NCI-H510A treated with DMSO at 0.1 percent for 48 hours (cell line): Measurements from ENCODE around the gene CARM1.
"Not testable (repeated sequence)": the region's sequence is repeated elsewhere in the genome, so short reads cannot be mapped to it uniquely, and the experiment has no call there.

Experiments
- DNase-seq: peaks from one replicate; lab custom pipeline; 2025; lab: John Stamatoyannopoulos, UW

Gene CARM1

DNA sequence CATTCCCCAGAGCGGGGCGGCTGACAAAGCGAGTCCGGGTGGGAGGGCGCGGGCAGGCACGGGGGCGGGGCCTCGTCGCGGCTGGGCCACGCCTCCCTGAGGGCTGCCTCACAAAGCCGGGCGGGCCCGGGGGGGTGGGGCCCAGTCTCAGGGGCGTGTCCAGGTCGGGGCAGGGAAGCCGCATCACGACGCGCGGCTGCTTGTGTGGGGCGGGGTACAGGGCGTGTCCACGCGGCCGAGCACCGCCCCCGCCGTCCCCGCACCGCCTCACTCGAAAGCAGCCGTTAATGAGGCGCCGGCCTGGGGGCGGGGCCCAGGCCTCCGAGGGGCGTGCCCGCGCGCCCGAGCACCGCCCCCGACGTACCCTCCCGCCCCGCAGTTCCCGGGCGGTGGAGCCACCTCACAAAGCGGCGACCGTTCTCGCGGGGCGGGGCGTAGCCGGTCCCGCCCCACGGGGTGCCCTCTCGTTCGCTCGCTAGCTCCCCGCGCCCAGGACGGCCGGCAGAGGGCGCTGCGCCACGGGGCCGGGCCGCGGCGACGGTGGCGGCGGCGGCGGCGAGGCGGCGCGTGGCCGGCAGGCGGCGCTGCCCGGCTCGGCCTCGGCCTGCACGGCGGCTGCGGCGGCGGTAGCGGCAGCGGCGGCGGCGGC, at the start of gene CARM1:
Gene CARM1, plus strand, starts transcription at position 599 of the 649 bp plus-strand sequence. CDS start 150 bp downstream, outside the sequence.
- DNase-seq: peak; percentile 99

DNA sequence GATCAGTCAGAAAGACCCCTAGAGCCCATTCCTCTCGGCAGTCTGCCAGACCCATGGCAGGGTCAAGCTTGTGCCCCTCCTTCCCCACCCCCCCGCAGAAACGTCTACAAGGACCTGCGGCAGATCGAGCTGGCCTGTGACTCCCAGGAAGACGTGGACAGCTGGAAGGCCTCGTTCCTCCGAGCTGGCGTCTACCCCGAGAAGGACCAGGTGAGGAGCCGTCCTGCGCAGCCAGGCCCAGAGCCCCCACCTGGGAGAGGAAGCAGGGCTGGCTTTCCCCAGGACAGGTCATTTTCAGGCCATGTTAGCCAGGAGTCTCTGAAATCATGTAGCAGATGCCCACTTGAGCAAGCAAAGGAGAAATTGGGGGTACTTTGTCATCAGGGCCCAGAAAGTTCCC, 47.7 kb upstream of the CARM1 start:
- no peak for DNase-seq

DNA sequence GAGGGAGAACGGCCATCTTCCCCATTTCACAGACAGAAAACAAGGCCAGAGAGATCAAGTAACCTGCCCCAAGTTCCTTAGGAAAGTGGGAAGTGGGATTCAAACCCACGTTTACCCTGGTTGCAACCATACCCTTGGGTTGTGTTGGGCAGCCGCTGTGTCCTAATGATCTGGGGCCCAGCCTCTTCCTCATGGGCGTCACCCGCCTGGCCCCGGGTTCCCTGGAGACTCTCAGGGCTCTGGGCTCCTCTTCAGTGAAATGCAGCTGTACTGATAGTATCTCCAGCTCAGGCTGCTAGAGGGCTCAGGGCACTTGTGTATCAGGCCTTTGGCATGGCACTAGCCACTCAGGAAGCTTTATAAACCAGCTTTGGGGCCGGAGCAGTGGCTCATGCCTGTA, 45.1 kb upstream of the CARM1 start:
- DNase-seq: no peak

- no peak for DNase-seq
Measured at GRCh38 chr19:10826846-10827245, 44.5 kb upstream of the CARM1 start.

DNA sequence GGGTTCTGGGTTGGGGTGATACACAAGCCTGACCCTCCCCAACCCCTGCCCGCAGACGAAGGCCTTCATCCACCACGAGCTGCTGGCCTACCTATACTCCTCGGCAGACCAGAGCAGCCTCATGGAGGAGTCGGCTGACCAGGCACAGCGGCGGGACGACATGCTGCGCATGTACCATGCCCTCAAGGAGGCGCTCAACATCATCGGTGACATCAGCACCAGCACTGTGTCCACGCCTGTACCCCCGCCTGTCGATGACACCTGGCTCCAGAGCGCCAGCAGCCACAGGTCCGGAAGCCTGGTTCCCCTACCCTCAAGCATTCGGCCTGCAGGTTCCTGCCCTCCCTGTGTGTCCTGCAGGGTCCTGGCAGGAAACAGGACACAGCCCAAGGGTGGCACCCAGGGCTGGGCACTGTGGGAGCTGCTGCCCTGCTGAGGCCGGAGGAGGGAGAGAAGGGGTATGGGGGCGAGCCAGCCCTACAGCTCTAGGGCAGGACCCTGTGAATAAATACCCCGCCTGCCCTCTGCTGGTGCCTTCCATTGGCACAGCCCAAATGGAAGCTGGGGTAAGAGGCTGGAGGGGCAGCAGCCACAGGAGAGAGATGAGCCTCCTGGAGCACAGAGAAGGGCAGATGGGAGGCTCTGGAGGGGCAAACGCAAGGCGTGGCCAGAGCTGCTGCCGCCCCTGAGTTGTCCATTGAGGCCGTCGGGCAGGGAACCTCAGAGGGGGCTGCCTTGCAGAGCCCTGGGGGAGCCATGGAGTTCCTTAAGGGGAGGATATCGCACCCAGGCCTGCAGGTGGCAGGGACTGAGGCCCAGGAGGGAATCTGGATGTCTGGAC, 42.2 kb upstream of the CARM1 start:
- no peak for DNase-seq

GRCh38 chr19:10829967-10830366, 41.4 kb upstream of the CARM1 start:
- no peak for DNase-seq

DNA sequence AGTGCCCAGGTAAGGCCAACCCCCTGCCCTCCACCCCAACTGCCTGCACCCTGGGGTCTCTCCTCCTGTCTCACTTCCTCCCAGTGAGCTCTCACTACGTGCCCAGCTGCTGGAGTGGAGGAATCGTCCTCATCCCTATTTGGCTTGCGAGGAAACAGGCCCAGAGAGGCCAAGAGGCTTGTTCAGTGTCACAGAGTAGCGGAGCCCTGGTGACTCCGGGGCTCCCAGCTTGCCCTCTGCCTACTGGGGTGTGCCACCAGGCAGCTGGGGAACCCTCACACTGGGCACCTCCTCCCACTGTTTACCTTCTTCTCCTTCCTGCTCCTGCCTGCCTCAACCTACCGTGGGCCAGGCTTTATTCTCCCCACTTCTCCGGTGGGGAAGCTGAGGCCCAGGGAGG, 41.0 kb upstream of the CARM1 start:
- DNase-seq: no peak

- no peak for DNase-seq
Measured at GRCh38 chr19:10830931-10831779, 40.2 kb upstream of the CARM1 start.

DNA sequence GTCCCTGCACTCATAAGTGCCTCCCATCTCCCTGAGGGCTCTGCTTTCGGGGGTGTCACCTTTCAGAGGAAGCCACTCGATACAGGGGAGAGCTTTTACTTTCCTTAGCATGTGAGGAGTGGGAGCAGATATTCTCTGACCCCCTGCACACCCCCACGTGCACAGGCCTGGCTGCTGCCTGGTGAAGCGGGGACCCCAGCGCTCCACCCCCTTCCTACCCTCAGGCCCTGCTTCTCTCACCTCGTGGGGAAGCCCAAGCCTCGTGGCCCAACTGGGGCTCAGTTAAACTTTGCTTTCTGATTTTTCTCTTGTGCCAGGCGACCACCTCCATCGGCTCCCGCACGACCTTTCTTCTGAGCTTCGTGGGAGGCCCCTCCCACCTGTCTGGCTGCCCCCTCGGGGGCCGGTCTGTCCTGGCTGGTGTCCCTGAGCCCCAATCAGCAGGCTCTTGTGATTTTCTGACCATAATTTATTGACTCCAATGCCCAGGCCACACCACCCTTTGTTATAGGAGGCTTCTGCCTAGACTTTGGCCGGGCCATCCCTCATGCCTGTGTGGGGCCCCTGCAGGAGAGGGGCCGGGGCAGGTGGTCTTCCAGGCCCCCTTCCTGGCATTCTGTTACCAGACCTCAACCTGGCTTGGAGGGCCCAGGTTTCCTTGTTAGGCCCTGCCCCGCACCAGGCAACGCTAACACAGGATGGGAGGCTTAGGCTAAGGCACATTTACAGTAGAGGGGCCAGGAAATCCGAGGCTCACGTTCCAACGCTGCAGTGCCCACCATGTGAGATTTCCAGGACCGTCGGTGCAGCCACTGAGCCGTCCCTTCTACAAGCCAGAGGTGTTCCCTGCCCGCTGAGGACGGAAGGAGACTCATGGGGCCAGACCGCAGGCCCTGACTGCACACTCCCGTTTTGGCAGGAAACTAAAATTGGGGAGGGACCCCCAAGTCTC, 39.1 kb upstream of the CARM1 start:
- no peak for DNase-seq

DNA sequence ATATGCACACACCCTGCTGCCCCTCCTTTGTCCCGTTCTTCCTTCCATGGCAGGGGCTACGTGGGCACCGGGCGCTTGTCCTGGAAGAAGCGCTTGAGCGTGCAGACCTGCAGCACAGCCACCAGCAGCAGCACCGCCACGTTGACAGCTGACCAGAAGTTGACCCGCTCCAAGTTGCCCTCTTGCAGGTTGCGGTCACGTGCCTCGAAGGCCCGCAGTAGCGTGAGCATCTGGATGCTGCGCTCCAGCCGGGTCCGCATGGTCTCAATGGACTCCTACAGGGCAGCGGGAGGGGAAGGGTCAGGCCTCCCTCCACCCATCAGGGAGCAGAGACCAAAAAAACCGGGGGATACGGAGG, 38.4 kb upstream of the CARM1 start:
- DNase-seq: no peak

DNA sequence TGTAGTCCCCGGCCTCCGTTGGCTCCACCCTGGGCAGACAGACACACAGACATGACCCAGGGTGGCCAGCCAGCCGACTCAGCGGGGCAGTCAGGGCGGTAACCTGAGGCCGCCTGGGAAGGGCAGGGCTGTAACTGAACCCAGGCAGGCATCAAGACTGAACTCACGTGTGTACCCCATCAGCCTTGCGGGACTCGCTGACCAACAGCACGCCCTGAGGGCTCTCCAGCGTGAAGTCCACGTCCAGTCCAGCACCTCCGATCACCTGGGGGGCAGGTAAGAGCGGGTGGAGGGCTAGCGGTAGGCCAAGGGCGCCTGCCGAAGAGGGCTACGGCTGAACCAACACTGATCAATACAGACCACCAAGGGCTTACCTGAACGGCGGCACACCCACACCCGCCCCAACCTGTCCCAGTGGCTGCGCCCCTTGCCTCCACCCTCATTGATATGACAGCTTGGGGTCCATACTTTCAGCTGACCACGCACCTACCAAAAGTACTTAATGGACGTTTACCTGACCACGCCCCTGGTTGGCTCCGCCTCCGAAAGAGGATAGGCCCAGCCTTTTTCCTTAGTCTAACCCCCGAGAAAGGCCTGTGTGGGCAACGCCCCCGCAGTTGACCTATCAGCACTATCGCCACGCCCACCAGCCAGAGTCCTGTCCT, 36.1 kb upstream of the CARM1 start:
- no peak for DNase-seq

GRCh38 chr19:10835754-10836478, 35.4 kb upstream of the CARM1 start, which contains the start of gene TMED1:
TMED1 (minus strand) TSS chr19:10836212; CDS start chr19:10836191, 21 bp downstream.
- peak; percentile 99 for DNase-seq

GRCh38 chr19:10836479-10837330, 34.6 kb upstream of the CARM1 start:
- DNase-seq: peak; percentile 99

DNA sequence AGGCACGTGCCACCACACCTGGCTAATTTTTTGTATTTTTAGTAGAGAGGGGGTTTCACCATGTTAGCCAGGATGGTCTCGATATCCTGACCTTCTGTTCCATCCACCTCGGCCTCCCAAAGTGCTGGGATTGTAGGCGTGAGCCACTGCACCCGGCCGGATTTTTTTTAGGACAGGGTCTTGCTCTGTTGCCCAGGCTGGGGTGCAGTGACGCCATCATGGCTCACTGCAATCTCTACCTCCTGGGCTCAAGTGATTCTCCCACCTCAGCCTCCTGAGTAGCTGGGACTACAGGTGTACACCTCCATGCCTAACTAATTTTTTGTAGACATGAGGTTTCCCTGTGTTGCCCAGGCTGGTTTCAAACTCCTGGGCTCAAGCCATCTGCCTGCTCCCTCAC, 33.7 kb upstream of the CARM1 start:
- not testable (repeated sequence) for DNase-seq

GRCh38 chr19:10838377-10838776, 33.0 kb upstream of the CARM1 start:
- no peak for DNase-seq

DNA sequence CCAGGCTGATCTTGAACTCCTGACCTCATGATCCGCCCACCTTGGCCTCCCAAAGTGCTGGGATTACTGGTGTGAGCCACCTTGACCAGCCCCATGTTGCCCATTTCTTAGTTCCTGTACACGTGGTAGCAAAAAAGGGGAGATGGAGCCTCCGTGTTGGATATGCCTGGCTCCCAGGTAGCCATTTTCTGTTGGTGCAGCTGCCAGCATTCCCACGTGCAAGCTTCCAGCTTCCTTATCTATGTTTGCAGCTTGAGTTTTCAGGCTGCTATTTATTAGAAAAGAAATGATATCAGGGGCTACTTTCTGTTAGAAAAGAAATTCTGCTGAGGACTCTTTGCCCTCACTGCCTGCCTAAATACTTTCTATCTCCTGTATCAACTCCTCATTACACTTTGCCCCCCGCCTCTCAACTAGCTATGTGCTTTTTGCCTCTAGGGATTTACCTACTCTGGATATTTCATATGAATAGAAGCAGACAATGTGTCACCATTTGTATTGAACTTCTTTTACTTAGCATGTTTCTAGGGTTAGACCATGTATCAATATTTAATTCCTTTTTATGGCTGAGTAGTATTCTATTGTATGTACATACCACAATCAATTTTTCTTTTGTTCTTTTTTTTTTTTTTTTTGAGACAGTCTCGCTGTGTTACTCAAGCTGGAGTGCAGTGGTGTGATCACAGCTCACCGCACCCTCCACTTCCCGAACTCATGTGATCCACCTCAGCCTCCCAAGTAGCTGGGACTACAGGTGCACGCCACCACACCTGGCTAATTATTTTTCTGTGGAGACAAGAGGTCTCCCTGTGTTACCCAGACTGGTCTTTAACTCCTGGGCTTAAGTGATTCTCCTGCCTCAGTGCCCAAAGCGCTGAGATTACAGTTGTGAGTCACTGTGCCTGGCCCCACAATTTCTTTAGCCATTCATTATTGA, 32.0 kb upstream of the CARM1 start:
- no peak for DNase-seq

- no peak for DNase-seq
Measured at GRCh38 chr19:10842788-10843187, 28.6 kb upstream of the CARM1 start.
